GM19099 (cell line): ENCODE measurements around the gene ETV7.

Source experiments
- POLR2A ChIP-seq: IDR thresholded peaks from 3 replicates; pipeline ENCODE4 v1.6.1; 2011; ENCODE audit warnings: low read depth; ENCODE audit not compliant: insufficient read length; ENCODE audit errors: extremely low read depth

ETV7 gene

DNA sequence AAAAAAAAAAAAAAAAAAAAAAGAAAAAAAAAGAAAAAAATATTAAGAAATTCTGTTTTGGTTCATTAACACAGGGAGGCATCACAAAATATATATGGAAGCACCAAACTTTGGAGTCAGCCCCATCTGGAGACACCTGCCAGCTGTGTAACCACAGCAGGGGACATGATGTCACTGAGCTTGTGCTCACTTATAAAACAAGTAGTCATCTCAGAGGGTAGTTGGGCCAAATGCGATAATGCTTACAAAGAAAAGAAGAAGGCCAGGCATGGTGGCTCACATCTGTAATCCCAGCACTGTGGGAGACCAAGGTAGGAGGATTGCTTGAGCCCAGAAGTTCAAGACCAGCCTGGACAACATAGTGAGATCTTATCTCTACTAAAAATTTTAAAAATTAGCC lies 49.7 kb downstream of the ETV7 start:
- TF ChIP-seq POLR2A, result no peak

DNA sequence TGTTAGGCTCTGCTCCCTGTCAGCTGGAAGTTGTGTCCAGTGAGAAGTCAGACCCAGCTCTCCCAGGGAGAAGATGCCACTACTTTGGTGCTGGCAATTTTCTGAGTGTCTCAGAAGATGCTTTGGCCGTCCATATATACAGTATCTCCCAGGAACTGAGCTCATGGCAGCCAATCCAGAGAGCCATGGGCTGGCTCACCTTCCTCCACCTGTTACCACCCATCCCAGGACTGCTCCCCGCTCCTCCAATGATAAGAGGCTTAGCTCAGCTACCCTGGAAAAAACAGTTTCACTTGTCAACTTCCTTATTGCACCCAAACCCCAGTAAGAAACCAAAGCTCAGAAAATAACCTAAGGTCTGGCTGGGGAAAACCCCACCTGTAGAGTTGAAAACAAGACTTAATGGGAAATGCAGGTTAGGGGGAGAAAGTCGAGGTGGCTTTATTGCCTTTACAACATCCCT lies 50.7 kb downstream of the ETV7 start, which contains the start of gene BNIP5:
BNIP5 (minus strand) TSS at position 110 of the 463 bp plus-strand sequence. CDS start 6,198 bp downstream, outside the sequence.
- no peak for TF ChIP-seq POLR2A

DNA sequence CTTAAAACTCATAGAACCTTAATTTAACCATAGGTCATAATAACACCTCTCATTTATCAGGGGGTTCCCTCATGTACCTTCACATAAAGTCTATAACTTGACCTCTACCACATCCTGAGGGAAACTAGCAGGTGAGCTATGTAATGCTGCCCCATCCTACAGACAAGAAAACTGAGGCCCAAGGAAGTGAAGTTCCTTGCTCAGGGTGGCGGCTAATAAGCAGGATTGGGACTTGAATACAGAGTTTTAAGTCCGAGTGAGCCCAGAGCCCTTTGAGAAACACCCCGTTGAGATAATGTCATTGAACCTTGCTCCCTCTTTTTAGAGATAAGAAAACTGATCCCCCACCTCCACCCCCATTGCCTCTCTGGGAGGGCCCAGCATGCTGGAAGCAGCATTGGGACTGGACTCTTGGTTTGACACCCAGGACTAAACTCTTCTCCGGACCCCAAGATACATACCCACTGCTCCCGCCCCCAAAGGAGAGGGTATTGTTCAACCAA lies 51.2 kb downstream of the ETV7 start:
- TF ChIP-seq POLR2A, result no peak

DNA sequence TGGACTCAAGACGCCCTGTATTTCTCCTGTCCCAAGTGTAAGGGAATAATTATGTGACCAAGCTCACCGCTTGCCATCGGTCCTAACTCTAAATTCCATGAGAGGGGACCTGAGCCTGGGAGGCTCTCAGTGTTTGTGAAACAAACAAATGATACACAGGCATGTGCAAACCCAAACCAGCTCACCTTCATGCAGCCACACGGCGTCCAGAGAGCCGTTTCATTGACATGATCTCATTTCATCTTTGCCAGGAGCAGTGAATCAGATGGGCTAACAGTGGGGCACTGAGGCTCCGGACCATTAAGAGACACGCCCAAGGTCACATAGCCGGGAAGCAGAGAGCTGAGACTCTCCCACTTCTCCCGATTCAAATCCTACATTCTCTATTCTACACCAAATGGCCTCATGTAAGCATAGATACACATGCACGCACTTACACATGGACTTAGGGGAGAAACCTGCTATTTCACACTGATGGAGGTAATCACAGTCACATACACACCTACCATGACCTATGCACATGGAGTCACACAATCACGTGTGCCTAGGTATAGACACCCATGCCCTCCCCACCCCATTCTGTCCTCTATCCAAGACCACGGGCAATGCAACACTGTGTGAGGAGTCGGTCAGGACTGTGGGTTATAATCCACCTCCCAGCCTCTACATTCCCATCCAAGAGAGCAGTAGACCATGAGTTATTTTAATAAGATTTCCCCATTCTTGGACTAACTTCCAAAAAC lies 51.8 kb downstream of the ETV7 start:
- TF ChIP-seq POLR2A, result no peak

DNA sequence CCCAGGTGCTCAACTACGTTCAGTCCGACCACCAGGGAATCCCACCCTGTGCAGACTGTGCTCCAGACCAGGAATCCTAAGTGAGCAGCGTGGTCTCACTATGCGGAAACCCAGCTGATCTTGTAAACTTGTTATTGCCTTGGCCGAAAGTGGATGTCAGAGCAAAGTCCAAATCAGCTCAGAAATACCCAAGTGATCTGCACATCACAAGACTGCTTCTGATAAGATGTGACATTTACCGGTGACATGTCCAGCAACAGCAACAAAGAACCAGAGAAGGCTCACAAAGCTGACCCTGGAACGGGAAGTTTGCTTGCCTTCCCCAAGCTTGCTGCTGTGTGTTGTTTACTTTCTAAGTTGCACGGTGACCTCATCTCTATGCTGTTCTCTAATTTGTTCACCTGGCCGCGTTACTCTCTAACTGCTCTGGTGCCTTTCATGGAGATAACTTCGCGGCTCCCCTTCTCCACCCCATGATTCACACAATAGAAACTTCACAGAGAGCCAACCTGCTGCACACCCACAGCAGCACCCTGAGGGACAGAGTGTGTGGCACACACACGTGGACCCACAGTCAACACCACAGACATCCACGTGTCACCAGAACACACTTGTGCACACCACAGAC lies 52.5 kb downstream of the ETV7 start:
- TF ChIP-seq POLR2A, result no peak

DNA sequence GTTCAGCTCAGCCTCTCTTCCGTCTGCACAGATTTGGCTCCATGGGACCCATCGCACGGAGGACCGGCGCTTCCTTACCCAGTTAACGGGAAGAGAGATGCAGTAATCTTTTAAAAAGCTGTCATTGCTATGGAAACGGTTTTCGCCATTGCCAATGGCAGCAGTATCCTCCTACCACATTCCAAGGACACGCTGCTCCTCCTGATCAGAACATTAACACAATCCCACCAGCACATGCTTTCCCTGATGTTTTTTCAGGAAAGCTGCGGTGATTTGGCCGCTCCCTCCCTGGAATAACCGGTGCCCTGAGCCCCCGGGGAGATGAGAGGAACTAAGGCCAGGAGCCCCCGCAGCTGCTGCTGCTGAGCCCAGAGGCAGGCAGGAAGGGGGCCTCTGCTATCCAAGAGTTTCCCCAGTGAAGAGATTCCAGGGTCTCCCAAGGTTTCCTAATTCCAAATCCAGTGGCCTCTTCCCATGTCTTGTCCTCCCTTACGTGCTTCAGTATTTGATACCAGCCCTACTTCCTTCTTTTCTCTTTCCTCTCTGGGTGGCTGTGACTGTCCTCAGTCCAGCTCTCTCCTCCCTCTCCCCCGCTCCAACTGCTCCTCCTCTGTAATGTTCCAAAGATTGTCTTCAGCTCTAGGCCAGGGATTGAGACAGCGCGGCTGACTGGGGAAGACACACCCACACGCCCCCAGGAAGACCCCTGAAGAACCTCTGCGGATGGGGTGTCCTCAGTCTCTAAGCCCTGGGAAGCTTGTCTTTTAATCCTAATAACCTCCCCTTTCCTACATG lies 53.3 kb downstream of the ETV7 start:
- no peak for TF ChIP-seq POLR2A

DNA sequence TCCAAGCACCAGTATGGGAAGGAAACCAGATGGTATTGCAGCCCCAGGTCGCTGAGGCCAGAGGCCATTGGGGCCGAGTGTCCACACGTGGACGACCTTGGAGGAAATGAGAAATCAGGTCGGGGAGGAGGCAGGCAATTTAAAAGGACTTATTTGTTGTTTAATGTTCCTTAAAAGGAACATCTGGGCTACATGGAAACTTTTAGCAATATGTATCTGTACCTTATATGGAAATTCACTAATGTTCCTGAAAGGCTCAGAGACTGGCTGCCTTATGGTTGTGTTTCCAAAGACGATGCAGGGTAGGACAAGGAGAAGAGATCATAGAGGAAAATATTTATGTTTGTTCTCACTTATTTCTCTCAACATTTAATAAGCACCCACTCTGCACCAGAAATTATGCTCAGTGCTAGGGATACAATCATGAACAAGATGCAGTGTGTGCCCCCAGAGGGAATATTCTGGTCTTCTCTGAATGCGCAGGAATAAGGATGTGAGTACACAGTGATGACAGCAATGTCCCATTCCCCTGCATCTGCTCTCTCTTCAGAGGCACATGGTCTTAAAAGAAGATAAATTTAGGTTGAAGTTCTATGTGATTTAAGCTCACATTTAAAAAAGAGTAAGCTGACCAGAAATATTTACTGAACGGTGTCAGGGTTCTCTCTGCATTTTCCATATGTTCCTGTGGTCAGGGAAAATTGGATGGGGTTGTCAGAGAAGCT lies 54.1 kb downstream of the ETV7 start:
- no peak for TF ChIP-seq POLR2A

DNA sequence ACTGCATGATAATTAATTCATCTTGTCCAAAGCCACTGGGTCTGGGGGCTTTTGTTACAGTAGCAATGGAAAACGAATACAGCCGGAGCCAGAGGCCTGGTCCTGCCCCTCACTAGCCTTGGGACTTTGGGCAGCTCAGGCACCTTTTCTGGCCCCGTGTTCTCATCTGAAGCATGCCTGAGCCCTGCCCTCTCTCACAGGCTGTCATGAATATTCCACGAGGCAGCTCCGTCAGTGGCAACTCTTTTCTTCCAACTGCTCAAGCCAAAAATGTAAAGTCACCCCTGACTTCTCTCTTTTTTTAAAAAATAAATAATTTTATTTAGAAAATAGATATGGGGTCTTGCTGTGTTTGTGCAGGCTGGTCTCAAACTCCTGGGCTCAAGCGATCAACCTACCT lies 56.1 kb downstream of the ETV7 start:
- no peak for TF ChIP-seq POLR2A

DNA sequence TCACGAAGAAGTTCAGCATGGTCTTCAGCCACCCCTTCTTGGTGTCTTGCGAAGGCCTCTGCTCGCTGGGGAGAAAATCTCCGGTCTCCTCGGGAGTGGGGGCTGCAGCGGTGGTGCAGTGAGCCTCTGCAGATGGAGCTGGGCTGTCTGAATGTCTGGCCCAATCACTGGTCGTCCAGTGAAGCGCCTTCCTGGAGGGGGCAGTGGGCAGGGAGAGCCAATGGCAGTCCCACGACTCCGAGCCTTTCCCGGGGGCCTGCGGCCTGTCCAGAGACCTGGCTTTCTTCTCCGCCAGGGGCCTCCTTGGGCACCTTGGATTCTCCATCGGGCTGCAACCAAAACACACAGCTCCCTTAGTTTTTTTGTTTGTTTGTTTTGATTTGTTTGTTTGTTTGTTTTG lies 57.1 kb downstream of the ETV7 start:
- no peak for TF ChIP-seq POLR2A

DNA sequence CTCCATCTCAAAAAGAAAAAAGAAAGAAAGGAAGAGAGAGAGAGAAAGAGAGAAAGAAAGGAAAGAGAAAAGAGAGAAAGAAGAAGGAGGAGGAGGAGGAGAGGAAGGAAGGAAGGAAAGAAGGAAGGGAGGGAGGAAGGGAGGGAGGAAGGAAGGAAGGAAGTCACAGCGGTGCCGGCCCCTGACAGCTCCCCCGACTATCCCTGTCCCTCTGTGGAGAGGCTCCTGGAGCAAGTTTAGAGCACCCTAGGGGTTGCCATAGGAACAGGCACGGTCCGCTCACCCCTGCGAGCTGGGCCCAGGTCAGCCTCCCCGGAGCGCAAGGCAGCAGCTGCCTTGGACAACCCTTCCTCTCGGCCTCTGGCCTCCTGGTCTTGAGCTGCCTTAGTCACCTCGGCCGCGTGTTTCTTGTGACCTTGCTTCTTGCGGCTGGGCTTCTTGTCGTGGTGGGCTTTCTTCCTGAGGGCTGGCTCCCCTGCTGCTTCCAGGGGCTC lies 57.6 kb downstream of the ETV7 start:
- TF ChIP-seq POLR2A, result no peak

DNA sequence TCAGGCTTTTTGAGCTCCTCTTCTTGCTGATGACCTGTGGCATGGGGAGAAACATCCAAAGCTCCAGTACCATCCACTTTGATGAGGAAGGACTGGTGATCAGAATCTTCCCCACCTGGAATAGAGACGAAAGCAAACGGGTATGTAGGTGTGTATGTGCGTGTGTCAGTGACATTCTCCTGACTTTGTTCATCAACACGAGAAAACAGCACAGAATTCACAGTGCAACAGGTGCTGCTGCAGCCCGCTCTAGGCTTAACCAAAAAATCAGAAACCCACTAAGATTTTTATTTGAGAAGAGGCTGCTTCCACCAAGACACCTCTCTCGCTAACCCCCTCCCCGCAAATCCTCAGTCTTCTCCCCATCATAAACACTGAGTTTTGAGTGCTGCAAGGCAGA lies 58.9 kb downstream of the ETV7 start:
- TF ChIP-seq POLR2A, result no peak

DNA sequence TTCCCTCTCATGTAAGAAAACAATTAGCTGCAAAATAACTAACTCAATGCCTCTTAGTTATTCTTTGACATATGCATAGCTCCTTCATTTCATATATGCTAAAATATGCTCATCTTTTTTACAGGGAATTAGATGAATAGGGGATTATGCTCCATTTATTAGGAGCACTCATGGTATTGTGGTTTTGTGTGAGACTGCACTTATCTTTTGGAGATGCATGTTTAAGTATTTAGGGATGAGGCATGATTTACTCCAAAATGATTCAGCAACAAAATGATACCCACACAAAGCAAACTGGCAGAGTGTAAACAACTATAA lies 59.6 kb downstream of the ETV7 start:
- no peak for TF ChIP-seq POLR2A

DNA sequence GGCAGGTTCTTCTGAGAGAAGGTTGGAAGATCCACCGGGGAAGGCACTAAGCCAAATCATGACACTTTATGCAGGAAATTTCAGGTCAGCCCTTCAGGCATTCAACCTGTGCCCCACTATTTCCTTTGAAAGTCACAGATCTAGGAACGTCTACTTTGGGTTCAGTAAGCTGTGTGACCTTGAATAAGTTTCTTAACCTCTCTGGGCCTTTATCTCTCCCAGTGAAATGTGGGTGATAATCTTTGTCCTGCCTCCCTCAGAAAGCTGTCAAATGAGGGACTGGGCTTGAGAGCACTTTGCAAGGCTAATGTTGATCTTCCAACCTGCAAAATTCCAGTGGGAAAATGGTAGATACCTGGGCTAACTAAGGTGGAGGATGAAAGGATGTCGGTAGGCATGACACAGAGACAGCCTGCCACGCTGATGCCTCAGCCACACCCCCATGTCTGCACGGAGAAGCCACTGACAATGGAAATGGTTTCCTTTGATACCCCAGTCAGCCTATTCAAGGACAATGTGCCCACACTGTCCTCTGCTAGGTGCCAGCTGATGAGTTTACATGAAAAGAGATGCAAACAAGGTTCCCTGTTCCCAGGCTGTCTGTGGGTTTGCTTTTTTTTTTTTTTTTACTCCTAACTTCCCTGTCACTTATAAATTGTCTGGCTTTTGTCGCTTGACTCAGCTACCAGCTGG lies 60.1 kb downstream of the ETV7 start:
- TF ChIP-seq POLR2A, result no peak

DNA sequence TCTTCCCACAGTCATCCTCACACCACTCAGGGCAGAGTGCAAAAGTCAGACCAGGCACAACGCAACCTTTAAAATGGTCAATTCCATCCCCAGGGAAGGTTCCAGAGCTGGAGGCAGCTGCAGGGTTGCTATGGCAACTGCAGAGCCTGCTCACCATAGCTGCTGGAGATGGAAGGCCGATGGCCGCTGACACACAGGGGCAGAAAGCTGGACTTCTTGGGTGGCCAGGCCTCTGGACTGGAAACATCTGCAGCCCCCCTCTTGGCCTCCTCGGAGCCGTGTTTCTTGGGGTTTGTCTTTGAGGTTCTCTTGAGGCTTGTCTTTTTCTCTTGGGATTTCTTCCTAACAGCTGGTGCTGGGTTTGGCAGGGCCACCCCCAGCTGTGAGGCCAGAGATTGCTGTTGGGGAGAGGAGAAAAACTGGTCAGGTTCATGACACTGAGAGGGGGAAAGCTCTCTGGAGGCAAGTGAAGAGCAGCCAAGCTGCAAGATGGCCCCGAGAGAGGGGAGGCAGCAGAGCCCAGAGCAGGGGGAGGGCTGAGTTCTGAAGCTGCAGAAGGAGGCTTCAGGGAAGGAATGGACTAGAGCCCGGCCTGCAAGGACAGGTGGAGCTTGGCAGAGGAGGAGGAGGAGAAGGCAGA lies 61.0 kb downstream of the ETV7 start:
- TF ChIP-seq POLR2A, result no peak
